ENCODE results near the gene PIN4. TPM values are rescaled to one million over a fixed set of nuclear protein-coding genes. Genes with fewer than 3 reads are reported as not detected.

The PIN4 gene
- total and polyA plus RNA-seq, 2 of the 8 experiments (the other 6 are each of a cell fraction or from before 2014, with no cell fraction given), result 4.8 to 9.4 TPM

DNA sequence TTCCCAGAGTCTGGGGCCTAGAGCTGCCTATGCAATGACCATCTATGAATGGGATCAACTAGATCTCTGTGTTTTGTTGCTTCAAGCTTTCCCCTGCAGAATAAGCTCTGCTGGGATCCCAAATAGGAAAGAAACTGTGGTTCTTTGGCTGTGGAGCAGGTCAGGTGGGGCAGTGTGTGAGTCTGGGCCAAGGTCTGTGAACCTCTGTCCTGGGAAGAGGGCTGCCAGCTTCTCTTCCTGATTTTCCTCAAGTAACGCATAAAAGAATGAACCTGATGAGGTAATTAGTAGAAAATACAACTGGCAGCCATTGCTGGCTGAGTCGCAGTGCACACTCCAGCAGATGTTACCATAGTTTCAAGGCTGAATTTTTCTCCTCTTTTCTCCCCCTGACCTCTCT, 4.6 kb upstream of the PIN4 start:
- no peak overlapping the region for H3K27ac ChIP-seq (ENCODE audit: low read depth, low read length)
- no peak overlapping the region for H2BK20ac ChIP-seq (ENCODE audit: low read length)
- no peaks in the 10 kb centered on the region for H3K4me1 ChIP-seq (replicated peaks in 1 of 4; ENCODE audit: control insufficient read depth in 3 of 4, insufficient read depth in 4 of 4, low read length in 3 of 4)
- no peak overlapping the region for H3K18ac ChIP-seq (ENCODE audit: extremely low read depth, low read length)
- H2AFZ ChIP-seq (ENCODE audit: low read length), result no peak overlapping the region
- no peaks in the 10 kb centered on the region for H4K20me1 ChIP-seq (replicated peaks in 1 of 2; ENCODE audit: control insufficient read depth in 1 of 2, insufficient read depth in 2 of 2, low read length in 2 of 2)
- no peak overlapping the region for H3K4me3 ChIP-seq (ENCODE audit: extremely low read depth in 1 of 4, insufficient read depth in 2 of 4, low read depth in 3 of 4, low read length in 4 of 4)
- H4K91ac ChIP-seq (replicated peaks; ENCODE audit: insufficient read length, low read length), result no peak overlapping the region
- H4K5ac ChIP-seq (ENCODE audit: insufficient read length, low read depth, low read length), result no peak overlapping the region
- no peak overlapping the region for H2BK120ac ChIP-seq (replicated peaks; ENCODE audit: low read depth, low read length)
- ChIA-PET POLR2A (ENCODE audit: partially characterized antibody) (no interaction called here), CTCF (ENCODE audit: partially characterized antibody) (no interaction called here)
- H2BK12ac ChIP-seq (ENCODE audit: low read depth, low read length), result no peak overlapping the region
- H4K8ac ChIP-seq (ENCODE audit: extremely low read depth, insufficient read depth, low read length), result no peak overlapping the region
- no peak overlapping the region for H2BK15ac ChIP-seq (ENCODE audit: low read length)
- no peaks in the 10 kb centered on the region for H3K23me2 ChIP-seq (ENCODE audit: low read depth, low read length)
- no peak overlapping the region for H3K9ac ChIP-seq (replicated peaks in 1 of 4; ENCODE audit: extremely low read depth in 1 of 4, low read depth in 3 of 4, low read length in 3 of 4)
- no peak for TF ChIP-seq CEBPB (IDR thresholded peaks at IDR 0.05; ENCODE audit: low read depth, low read length)
- TF ChIP-seq GABPA (IDR thresholded peaks at IDR 0.05; ENCODE audit: borderline replicate concordance, insufficient read depth, low read length), result no peak
- no peak overlapping the region for H2BK5ac ChIP-seq (ENCODE audit: low read depth, low read length)
- H3K36me3 ChIP-seq (ENCODE audit: control insufficient read depth in 2 of 4, insufficient read depth in 4 of 4, low read length in 3 of 4), result no peaks in the 10 kb centered on the region
- 94% methylated on average over 2 of the region's 2 CpGs; no CpG with 5 or more reads in 1 of the 2 experiments for whole genome bisulfite sequencing, 2 experiments (ENCODE audit: extremely low coverage in 1 of 2, insufficient coverage in 1 of 2, insufficient read length in 1 of 2, insufficient replicate concordance in 2 of 2, low coverage in 1 of 2, low lambda C conversion rate in 2 of 2, missing lambda C conversion rate in 1 of 2)
- no peaks in the 10 kb centered on the region for H3K79me1 ChIP-seq (ENCODE audit: low read depth, low read length)
- H3K9me3 ChIP-seq (ENCODE audit: insufficient read depth in 2 of 2, low read depth in 1 of 2, low read length in 1 of 2), result peaks cover 0 to 5% of the 10 kb centered on the region in 2 experiments; a peak in 1 of 4 replicates
- H3K4me2 ChIP-seq (ENCODE audit: insufficient read depth in 1 of 2, low read depth in 2 of 2, low read length in 2 of 2), result no peak overlapping the region
- H3K23ac ChIP-seq (ENCODE audit: insufficient read length), result no peak overlapping the region
- no peaks in the 10 kb centered on the region for H3K27me3 ChIP-seq (replicated peaks in 1 of 4; ENCODE audit: control insufficient read depth in 3 of 4, extremely low read depth in 1 of 4, insufficient read depth in 3 of 4, low read length in 3 of 4)
- no peak overlapping the region for H2AK5ac ChIP-seq (ENCODE audit: low read depth, low read length)
- no peak overlapping the region for H3K14ac ChIP-seq (ENCODE audit: insufficient read length)
- H3K4ac ChIP-seq (replicated peaks; ENCODE audit: insufficient read length, low read depth, low read length), result no peak overlapping the region
- no peak for DNase-seq (ENCODE audit: low read depth in 1 of 2, low spot score in 2 of 2)
- H3K79me2 ChIP-seq (ENCODE audit: control insufficient read depth in 1 of 2, insufficient read depth in 2 of 2, low read length in 2 of 2), result peaks cover 0 to 2% of the 10 kb centered on the region in 2 experiments; a peak in 1 of 4 replicates
- no peak overlapping the region for H3K56ac ChIP-seq (replicated peaks; ENCODE audit: insufficient read length, low read depth, low read length)
- no peak for FAIRE-seq

Measured in H1 (cell line).